ENCODE measurements around the gene DIS3L2. TPM values are rescaled to one million over a fixed set of nuclear protein-coding genes. Genes with fewer than 3 reads are reported as not detected.
A peak's percentile ranks its signal among the peaks of the same experiment; 100 is the strongest.
"Not testable (repeated sequence)": the region's sequence is repeated elsewhere in the genome, so short reads cannot be mapped to it uniquely, and the experiment has no call there.

DIS3L2 gene
- total RNA-seq, 2 experiments from 2014 or later, result 25.7 to 30.9 TPM

DNA sequence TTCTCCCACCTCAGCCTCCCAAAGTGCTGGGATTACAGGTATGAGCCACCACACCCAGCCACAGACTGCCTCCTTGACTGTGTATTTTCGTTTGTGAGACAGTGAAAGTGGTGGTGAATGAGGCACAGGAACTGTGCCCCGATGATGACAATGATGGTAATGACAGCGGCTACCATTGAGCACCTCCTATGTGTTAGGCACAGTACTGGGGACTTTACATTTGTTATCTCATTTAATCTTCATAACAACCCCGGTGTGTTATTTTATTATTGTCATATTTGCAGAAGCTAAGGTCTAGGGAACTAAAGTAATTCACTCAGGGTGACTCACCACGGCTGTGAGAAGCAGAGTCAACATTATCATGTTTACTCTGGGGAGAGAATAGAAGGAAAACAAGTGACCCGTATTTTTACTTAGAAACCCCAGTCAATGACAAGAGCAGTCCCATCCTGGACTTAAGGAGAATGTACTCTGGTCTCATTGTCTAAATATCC is 339.4 kb downstream of the DIS3L2 start:
- Mint-ChIP-seq H3K4me1 (peaks cover 25% of the 10 kb centered on the region), H3K36me3 (peaks cover 38% of the 10 kb centered on the region), H3K4me3 (no peak overlapping the region), H3K27ac (no peak overlapping the region), H3K9me3 (peaks cover 1% of the 10 kb centered on the region), H3K27me3 (no peaks in the 10 kb centered on the region)
- DNase-seq, result no peak

GRCh38 chr2:232304236-232304635 is 342.7 kb downstream of the DIS3L2 start:
- Mint-ChIP-seq H3K36me3 (peaks cover 41% of the 10 kb centered on the region), H3K27ac (no peak overlapping the region), H3K4me3 (no peak overlapping the region), H3K9me3 (peaks cover 1% of the 10 kb centered on the region), H3K27me3 (no peaks in the 10 kb centered on the region), H3K4me1 (peaks cover 38% of the 10 kb centered on the region)
- DNase-seq, result no peak

DNA sequence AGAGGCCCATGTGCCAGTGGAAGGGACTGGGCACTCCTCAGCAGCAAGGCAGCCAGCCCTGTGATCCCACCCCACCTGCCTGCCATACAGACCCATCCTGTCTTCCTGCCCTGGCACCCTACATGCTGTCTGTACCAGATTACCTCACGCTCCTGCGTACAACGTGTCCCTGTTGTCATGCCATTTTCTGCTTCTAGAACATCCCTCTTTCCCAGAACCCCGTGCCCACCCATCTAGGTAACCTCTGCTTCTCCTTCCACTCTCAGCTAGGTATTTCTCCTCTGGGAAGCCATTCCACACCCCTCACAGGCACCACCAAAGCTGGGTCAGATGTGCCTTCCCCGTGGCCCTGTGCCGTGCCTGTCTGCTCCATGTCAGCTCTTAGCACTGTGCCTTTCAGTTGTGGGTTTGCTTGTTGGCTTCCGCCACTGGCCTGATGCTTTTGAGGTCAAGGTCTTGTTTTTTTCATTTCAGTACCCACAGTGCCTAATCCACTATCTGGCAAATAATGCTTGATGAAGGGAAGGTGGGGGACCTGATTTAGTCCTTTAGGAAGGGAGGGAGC is 345.3 kb downstream of the DIS3L2 start:
- no peak overlapping the region for H3K4me3 Mint-ChIP-seq

GRCh38 chr2:232307854-232308253 is 346.3 kb downstream of the DIS3L2 start:
- no peaks in the 10 kb centered on the region for H3K27me3 Mint-ChIP-seq
- H3K9me3 Mint-ChIP-seq, result peaks cover 10% of the 10 kb centered on the region
- H3K36me3 Mint-ChIP-seq, result peaks cover 41% of the 10 kb centered on the region
- peaks cover 52% of the 10 kb centered on the region for H3K4me1 Mint-ChIP-seq
- no peak for DNase-seq
- no peak overlapping the region for H3K4me3 Mint-ChIP-seq
- H3K27ac Mint-ChIP-seq, result no peak overlapping the region

More for the DNA sequence above, 345.3 kb downstream of the DIS3L2 start:
- H3K4me1 Mint-ChIP-seq, result peaks cover 47% of the 10 kb centered on the region
- H3K36me3 Mint-ChIP-seq, result peaks cover 31% of the 10 kb centered on the region
- no peak for DNase-seq
- peak overlapping the region; percentile 79 for H3K27ac Mint-ChIP-seq
- peaks cover 1% of the 10 kb centered on the region for H3K9me3 Mint-ChIP-seq
- H3K27me3 Mint-ChIP-seq, result no peaks in the 10 kb centered on the region

DNA sequence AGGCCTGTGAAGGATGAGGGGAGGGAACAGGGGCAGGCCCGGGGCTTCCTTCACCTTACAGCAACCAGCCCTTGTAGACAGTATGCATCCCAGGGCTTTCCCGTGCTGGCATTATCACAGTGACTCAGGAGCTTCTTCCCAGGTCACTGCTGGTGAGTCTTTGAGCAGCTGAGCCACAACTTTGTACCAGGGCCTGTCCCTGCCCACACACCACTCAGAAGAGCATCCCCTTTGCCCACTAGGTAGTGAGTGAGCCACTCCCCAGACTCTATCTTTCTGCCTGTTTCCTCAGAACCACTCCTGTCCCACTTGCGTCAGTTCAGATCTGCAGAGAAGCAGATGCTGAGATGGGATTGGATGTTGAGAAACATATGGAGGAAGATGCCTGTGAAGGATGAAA is 347.5 kb downstream of the DIS3L2 start:
- no peak for DNase-seq

DNA sequence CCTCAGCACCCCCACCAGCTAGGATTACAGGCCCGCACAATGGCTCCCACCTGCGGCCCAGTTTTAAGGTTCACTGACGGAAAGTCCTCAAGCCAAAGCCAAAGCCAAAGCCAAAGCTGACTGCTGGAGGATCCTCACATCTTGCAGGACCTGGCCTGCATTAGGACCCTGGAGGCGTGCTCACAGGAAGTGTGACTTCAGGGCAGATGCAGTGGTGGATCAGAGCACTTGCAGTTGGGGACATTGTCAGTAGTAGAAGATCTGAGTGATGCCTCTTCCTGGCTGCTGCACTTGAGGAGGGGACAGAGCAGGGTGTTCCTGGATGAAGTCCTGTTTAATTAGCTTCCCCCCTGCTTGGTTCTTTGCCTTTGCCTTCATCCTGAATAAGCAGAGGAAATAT is 348.1 kb downstream of the DIS3L2 start:
- Mint-ChIP-seq H3K9me3 (peaks cover 17% of the 10 kb centered on the region), H3K27ac (peak overlapping the region; percentile 65), H3K4me3 (peak overlapping the region; percentile 16), H3K36me3 (peaks cover 45% of the 10 kb centered on the region), H3K4me1 (peaks cover 61% of the 10 kb centered on the region), H3K27me3 (no peaks in the 10 kb centered on the region)
- peak; percentile 47 for DNase-seq

More for the DNA sequence above, 347.5 kb downstream of the DIS3L2 start:
- H3K4me3 Mint-ChIP-seq, result no peak overlapping the region
- peaks cover 16% of the 10 kb centered on the region for H3K9me3 Mint-ChIP-seq
- H3K27ac Mint-ChIP-seq, result peak overlapping the region; percentile 65
- H3K27me3 Mint-ChIP-seq, result no peaks in the 10 kb centered on the region
- peaks cover 56% of the 10 kb centered on the region for H3K4me1 Mint-ChIP-seq
- peaks cover 45% of the 10 kb centered on the region for H3K36me3 Mint-ChIP-seq

GRCh38 chr2:232310121-232310520 is 348.6 kb downstream of the DIS3L2 start:
- peaks cover 67% of the 10 kb centered on the region for H3K4me1 Mint-ChIP-seq
- H3K4me3 Mint-ChIP-seq, result peak overlapping the region; percentile 16
- peaks cover 46% of the 10 kb centered on the region for H3K36me3 Mint-ChIP-seq
- H3K27ac Mint-ChIP-seq, result peak overlapping the region; percentile 65
- no peaks in the 10 kb centered on the region for H3K27me3 Mint-ChIP-seq
- no peak for DNase-seq
- H3K9me3 Mint-ChIP-seq, result peaks cover 18% of the 10 kb centered on the region

DNA sequence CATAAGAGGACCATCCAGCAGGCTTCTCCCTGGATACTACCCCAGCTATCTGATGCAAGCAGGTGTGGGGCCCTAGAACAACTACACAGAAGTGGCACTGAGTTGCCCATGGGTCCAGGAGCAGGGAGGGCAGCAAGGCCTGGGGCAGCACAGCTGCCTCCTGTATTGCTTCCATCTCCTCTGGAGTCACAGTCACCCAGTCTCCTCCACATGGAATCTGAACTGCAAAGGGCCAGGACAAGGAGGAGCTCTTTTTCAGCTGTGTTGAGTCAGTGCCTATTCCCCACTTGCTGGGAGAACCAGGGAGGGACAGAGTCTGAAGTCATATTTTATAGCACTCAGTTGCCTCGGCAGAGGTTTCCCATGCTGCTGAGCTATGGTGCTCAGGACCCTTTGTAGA is 349.2 kb downstream of the DIS3L2 start:
- peaks cover 43% of the 10 kb centered on the region for H3K36me3 Mint-ChIP-seq
- no peaks in the 10 kb centered on the region for H3K27me3 Mint-ChIP-seq
- H3K9me3 Mint-ChIP-seq, result peaks cover 18% of the 10 kb centered on the region
- peaks cover 73% of the 10 kb centered on the region for H3K4me1 Mint-ChIP-seq
- no peak for DNase-seq
- no peak overlapping the region for H3K4me3 Mint-ChIP-seq
- H3K27ac Mint-ChIP-seq, result peak overlapping the region; percentile 65

DNA sequence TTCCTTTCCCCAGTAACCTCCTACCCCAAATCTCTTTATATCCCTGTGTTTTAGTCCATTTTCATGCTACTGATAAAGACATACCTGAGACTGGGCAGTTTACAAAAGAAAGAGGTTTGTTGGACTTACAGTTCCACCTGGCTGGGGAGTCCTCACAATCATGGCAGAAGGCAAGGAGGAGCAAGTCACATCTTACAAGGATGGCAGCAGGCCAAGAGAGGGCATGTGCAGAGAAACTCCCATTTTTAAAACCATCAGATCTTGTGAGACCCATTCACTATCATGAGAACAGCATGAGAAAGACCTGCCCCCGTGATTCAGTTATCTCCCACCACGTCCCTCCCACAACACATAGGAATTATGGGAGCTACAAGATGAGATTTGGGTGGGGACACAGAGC is 352.1 kb downstream of the DIS3L2 start:
- peak overlapping the region; percentile 34 for H3K27ac Mint-ChIP-seq
- peaks cover 44% of the 10 kb centered on the region for H3K36me3 Mint-ChIP-seq
- peaks cover 80% of the 10 kb centered on the region for H3K4me1 Mint-ChIP-seq
- H3K27me3 Mint-ChIP-seq, H3K4me3 Mint-ChIP-seq, DNase-seq: not testable (repeated sequence)
- peaks cover 18% of the 10 kb centered on the region for H3K9me3 Mint-ChIP-seq

DNA sequence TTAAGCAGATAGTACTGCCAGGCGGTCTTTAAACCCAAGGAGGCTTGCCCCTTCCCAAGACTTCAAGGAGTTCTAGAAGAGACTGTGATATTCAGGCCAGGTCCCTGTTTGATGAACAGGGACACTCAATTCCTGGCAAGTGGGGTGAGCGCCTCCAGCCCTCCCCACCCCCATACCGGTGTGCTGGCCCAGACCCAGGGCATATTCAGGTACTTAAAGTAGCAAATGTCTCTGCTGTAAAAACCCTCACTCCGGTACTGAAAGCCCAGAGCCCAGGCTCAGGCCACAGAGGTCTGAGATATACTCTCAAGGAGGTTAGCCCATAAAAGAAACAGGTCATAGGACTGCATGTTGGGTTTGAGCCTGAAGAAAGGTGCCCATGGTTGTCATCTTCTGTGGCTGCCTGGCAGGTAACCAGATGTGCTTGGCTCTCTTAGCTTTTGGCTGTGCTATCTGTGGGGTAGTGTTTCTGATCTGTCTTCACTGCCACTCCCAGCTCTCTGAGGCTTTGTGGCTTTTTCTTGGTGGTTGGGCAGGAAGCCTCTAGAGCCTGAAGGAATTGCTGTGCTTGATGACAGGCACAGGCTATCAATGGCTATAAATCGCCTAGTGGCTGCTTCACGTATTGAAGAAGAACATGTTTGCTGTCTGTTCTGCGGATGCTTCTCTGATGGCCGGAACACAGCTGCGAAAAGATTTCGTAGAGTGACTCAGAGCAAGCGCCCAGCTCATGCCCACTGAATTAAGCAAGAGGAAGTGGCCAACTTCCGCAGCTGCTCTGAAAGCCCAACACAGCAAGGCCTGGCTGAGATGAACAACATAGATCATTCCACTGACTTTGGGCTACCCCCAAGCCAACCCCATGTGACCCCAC is 353.8 kb downstream of the DIS3L2 start:
- peaks cover 18% of the 10 kb centered on the region for H3K9me3 Mint-ChIP-seq
- peak overlapping the region; percentile 90 for H3K27ac Mint-ChIP-seq
- peak; percentile 75 for DNase-seq
- peaks cover 79% of the 10 kb centered on the region for H3K4me1 Mint-ChIP-seq
- H3K4me3 Mint-ChIP-seq, result peak overlapping the region; percentile 60
- peaks cover 41% of the 10 kb centered on the region for H3K36me3 Mint-ChIP-seq
- H3K27me3 Mint-ChIP-seq, result no peaks in the 10 kb centered on the region

DNA sequence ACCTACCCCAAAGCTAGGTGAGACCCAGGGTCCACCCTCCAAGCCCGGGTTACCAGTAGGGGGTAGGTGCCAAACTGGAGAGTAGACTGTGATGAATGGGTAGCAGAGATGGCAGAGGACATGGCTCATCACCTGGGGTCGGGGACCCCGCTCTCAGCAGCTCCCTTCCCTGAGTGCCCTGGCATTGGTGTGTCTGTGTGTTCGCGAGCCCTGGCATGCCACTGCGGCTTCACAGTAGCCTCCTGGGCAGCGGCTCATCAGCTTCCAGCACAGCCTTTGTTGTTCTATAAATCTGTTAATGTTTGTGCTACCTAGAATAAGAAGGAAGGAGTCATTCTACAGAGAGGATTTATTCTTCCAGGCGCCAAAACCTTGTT is 354.4 kb downstream of the DIS3L2 start:
- Mint-ChIP-seq H3K36me3 (peaks cover 39% of the 10 kb centered on the region), H3K4me1 (peaks cover 79% of the 10 kb centered on the region)

GRCh38 chr2:232316461-232317330 is 355.2 kb downstream of the DIS3L2 start:
- peaks cover 80% of the 10 kb centered on the region for H3K4me1 Mint-ChIP-seq
- peak overlapping the region; percentile 90 for H3K27ac Mint-ChIP-seq
- peaks cover 38% of the 10 kb centered on the region for H3K36me3 Mint-ChIP-seq
- DNase-seq, result no peak
- H3K9me3 Mint-ChIP-seq, result peaks cover 18% of the 10 kb centered on the region
- peak overlapping the region; percentile 57 for H3K4me3 Mint-ChIP-seq
- H3K27me3 Mint-ChIP-seq, result no peaks in the 10 kb centered on the region

More for the DNA sequence above, 354.4 kb downstream of the DIS3L2 start:
- Mint-ChIP-seq H3K27ac (peak overlapping the region; percentile 90), H3K4me3 (peak overlapping the region; percentile 57), H3K27me3 (no peaks in the 10 kb centered on the region), H3K9me3 (peaks cover 18% of the 10 kb centered on the region)
- DNase-seq, result no peak

GRCh38 chr2:232318169-232318855 is 356.8 kb downstream of the DIS3L2 start:
- peaks cover 23% of the 10 kb centered on the region for H3K36me3 Mint-ChIP-seq
- H3K9me3 Mint-ChIP-seq, result peaks cover 9% of the 10 kb centered on the region
- peak overlapping the region; percentile 23 for H3K4me3 Mint-ChIP-seq

GRCh38 chr2:232319067-232319802 is 357.7 kb downstream of the DIS3L2 start:
- no peak for DNase-seq
- peaks cover 4% of the 10 kb centered on the region for H3K9me3 Mint-ChIP-seq
- H3K27ac Mint-ChIP-seq, result peak overlapping the region; percentile 93
- H3K4me3 Mint-ChIP-seq, result peak overlapping the region; percentile 32
- H3K36me3 Mint-ChIP-seq, result peaks cover 15% of the 10 kb centered on the region
- H3K4me1 Mint-ChIP-seq, result peaks cover 86% of the 10 kb centered on the region
- no peaks in the 10 kb centered on the region for H3K27me3 Mint-ChIP-seq

More at GRCh38 chr2:232318169-232318855, 356.8 kb downstream of the DIS3L2 start:
- Mint-ChIP-seq H3K27me3 (no peaks in the 10 kb centered on the region), H3K4me1 (peaks cover 88% of the 10 kb centered on the region), H3K27ac (peak overlapping the region; percentile 85)
- DNase-seq, result no peak

Data from activated naive CD8-positive, alpha-beta T cell treated with anti-CD3 and anti-CD28 coated beads for 36 hours (primary cell).